ENCODE data around the gene SLC25A24.

The SLC25A24 gene

DNA sequence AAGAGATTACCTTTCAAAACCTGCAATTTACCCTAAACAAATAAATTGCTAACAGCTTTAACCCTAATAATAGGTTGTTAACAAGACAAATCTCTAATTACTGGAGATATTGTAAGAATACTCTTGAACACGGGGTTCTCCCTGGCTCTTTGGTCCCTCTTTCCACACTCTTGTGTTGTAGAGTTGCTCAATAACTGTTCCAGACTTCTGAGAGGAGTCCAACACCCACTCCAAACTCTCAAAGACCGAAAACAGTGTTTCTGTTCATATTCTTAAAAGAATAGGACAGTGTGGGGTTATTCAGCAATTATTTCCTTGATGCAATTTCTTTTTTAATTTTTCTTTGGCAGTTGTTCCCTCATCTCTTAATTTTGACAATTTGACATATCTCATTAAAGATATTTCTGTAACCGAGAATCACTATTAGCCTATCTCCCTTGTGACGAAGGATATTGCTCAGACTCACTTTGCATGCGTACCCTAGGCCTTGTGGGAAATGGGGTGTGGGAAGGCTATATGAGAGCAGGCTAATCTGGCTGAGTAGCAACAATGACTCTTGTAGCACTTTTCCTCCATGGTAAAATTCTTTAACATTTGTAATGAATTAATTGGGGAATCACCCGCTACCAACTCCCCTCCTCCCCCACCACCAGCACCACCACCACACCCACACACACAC is 90.7 kb downstream of the SLC25A24 start:
- FAIRE-seq (no peak), DNase-seq (ENCODE audit: insufficient read length, low spot score) (no peak)

DNA sequence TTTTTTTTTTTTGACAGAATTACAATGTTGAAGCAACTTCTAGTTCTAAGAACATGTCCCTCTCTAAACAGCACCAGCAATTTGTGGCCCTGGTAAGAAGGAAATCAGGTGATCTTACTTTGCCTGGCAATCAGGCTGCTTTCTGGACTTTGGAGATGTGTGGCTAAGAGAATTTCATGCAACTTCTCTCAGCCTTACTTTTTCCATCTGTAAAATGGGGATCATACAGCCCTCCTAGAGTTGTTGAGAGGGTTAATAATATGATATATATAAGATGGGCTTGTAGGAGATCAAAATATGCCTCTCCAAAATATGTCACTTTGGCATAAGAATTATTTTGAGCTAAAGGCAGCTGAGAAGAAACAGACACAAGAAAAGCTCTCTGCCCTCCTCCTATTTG is 92.0 kb downstream of the SLC25A24 start:
- no peak for FAIRE-seq

DNA sequence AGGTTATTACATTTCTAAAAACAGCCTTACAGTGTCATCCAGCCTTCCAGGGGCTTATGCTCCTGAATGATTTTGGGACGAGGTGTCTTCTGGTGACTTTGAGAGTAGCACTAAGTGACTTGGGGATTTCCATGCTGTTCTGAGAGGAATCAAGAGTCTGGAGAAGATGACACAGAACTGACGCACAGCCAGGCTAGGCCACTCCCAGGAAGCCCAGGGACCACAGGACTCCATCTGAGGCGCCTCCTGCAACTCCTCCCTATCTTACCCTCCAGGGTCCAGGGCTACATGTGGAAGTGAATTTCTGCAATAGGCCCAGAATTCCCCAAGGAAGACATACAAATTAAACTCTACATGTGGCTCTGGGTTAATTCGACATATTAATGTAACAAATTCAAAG is 92.5 kb downstream of the SLC25A24 start:
- peak; percentile 2 for DNase-seq (ENCODE audit: insufficient read length, low spot score)
- FAIRE-seq = no peak

More for the DNA sequence above, 92.0 kb downstream of the SLC25A24 start:
- no peak for DNase-seq (ENCODE audit: insufficient read length, low spot score)

DNA sequence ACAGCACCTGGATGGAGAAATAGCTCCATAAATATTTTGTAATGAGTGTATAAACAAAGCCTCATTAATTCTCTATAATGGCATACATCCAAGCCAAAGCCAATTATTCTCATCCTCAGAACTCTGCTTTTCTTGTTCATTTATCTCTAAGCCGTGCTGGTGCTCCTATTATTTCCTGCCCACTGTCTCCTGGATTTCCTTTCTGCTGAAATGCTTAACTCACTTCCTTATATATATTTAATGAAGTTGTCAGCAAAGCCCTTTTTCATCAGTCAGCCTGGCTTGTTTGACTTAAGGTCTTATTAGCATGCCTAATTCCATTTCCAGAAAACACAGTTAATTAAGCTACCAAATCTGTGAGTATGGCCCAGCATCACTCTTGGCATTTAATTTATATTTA is 93.4 kb downstream of the SLC25A24 start:
- DNase-seq (ENCODE audit: insufficient read length, low spot score) (no peak), FAIRE-seq (no peak)

DNA sequence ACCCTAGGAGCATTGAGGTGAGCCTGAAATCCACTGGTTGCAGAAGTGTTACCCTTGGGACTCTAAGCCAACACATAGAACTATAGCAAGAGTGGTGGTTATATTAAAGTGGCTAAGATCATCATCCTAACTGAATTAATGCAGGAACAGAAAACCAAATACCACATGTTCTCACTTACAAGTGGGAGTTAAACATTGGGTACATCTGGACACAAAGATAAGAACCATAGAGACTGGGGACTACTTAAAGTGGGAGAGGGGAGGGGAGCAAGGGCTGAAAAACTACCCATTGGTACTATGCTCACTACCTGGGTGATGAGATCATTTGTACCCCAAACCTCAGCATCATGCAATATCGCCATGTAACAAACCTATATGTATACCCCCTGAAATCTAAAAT is 100.0 kb downstream of the SLC25A24 start:
- DNase-seq (ENCODE audit: insufficient read length, low spot score) (no peak), FAIRE-seq (no peak)

DNA sequence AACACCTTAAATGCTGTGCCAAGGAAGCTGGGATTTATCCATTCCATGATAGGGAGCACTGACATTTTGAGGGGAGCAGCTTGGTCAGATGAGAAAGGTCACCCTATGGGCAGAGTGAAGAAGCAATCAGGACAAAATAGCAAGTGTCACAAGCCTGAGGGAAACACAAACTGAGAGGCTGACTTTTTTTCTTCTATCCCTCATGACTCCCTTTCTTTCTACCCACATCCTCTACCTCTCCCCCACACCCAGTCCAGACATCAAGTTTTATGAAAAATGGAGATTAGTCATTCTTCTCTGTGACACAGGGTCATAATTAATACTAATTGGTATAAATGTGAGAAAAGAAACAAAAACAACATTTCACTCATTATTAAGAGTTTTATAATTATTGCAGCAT is 103.1 kb downstream of the SLC25A24 start:
- no peak for FAIRE-seq
- no peak for DNase-seq (ENCODE audit: insufficient read length, low spot score)

DNA sequence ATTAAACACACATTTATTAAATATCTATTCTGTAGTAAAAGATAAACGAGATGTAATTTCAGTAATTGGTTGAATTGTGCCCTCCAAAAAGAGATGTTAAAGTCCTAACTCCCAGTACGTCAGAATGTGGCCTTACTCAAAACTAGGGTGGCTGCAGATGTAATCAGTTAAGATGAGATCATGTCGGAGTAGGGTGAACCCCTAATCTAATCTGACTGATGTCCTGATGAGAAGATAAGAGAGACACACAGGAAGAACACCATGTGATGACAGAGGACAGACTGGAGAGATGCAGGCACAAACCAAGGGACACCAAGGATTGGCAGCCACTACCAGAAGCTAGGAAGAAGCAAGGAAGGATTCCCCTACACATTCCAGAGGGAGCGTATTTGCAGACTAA is 104.1 kb downstream of the SLC25A24 start:
- DNase-seq (ENCODE audit: insufficient read length, low spot score) (no peak), FAIRE-seq (no peak)

DNA sequence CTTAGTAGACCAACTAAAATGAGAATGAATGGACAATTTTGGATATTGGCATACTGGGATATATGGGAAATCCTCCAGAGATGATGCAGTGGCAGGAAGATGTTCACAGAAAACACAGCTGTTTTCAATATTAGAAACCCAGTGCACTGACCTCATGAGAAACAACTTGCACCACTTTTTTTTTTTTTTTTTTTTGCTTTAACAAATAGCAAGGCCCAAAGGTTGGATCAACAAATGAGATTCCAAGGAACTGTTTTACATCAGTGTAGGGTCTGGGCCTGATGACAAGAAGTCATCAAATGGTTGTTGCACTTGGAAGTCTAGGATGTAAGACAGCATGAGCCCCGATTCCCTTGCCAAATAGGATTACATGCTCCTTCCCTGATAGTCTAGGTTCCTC is 110.7 kb downstream of the SLC25A24 start:
- DNase-seq (ENCODE audit: insufficient read length, low spot score) = no peak
- FAIRE-seq = no peak

DNA sequence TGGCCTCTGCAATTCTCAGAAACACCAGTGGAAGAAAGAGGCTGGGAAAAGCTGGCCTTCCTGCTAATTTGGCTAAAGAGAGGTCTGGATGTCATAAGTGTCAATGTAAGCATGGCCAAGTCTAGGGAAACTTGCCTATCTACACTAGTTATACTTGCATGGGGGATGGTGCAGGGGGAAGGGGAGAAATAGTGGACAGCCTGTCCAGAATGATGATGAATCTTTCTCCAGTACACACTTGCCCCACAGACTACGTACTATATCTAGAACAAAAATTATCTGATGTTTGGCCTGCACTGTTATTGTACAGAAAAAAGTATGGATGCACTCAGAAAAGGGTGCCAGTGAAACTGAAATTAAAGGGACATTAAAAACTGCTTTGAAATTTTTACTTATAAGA is 114.5 kb downstream of the SLC25A24 start:
- FAIRE-seq = no peak

DNA sequence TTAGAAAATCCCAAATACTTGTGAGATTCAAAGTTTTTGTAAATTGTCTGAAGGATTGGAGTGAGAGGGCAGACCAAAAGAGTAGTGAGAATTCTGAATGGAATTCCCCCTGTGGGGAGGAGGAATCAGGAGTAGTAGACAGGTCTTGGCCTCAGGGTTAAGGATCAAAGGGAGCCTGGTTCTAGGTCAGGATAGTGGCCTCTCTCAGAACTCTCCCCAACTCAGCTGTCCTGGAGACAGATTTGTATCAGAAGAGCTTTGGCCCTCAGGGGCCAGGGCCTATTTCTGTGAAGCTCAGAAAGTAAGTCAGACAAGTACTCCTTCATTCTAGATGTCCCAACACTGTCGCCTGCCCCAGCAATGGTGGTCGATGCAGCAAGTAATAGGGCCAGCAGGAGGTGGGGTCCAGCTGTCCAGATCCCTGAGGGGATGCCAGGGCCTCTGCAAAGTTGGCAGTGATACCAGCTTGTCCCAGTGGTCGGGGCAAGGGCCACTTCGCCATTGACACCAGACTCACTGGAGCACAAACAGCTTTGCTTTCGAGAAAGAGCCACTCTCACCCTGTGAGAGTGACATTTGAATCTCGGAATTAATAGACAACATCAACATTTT is 115.2 kb downstream of the SLC25A24 start:
- DNase-seq (ENCODE audit: insufficient read length, low spot score) = no peak
- FAIRE-seq = no peak

More for the DNA sequence above, 114.5 kb downstream of the SLC25A24 start:
- DNase-seq (ENCODE audit: insufficient read length, low spot score) = no peak

All from HTR-8/SVneo (cell line).